ENCODE measurements around the gene KATNA1. TPM values are rescaled to one million over a fixed set of nuclear protein-coding genes. Genes with fewer than 3 reads are reported as not detected.
A peak's percentile ranks its signal among the peaks of the same experiment; 100 is the strongest.

The KATNA1 gene
- total and polyA plus RNA-seq, 2 experiments from 2014 or later: 19.1 to 21.4 TPM

- Histone ChIP-seq H3K9me2 (ENCODE audit: insufficient read depth) (no peaks in the 10 kb centered on the region), H3K36me3 (ENCODE audit: insufficient read depth) (no peaks in the 10 kb centered on the region), H3F3A (replicated peaks; ENCODE audit: low read depth) (no peaks in the 10 kb centered on the region), H3K4me2 (no peak overlapping the region), H4K20me1 (replicated peaks; ENCODE audit: insufficient read depth) (peaks cover 9% of the 10 kb centered on the region; the same call in 1 of the 2 replicates), H3K4me1 (ENCODE audit: insufficient read depth) (no peaks in the 10 kb centered on the region), H3K27me3 (ENCODE audit: insufficient read depth) (no peaks in the 10 kb centered on the region), H3K79me2 (replicated peaks; ENCODE audit: insufficient read depth) (no peaks in the 10 kb centered on the region; the same call in 1 of the 2 replicates), H2AFZ (no peak overlapping the region), H3K4me3 (no peak overlapping the region), H3K27ac (ENCODE audit: low read depth) (no peak overlapping the region)
- no peaks in the 10 kb centered on the region for H3K27me3 Mint-ChIP-seq (ENCODE audit: insufficient read depth, low read depth, poor library complexity)
- TF ChIP-seq JUNB (IDR thresholded peaks at IDR 0.05; ENCODE audit: unreplicated experiment) (no peak), CREB1 (CRISPR knock-in tag; IDR thresholded peaks at IDR 0.05; ENCODE audit: low read depth) (no peak), EZH2phosphoT487 (IDR thresholded peaks at IDR 0.05; ENCODE audit: unreplicated experiment) (no peak), ZNF331 (CRISPR knock-in tag; IDR thresholded peaks at IDR 0.05; ENCODE audit: low read depth) (no peak), ETS1 (IDR thresholded peaks at IDR 0.05) (no peak), POLR2AphosphoS5 (IDR thresholded peaks at IDR 0.05; ENCODE audit: low read depth) (no peak), NANOG (IDR thresholded peaks at IDR 0.05; ENCODE audit: borderline replicate concordance) (no peak)
- DNase-seq (ENCODE audit: low spot score) (no peak), ATAC-seq (no peak)
- H3K4me3 Mint-ChIP-seq: no peak overlapping the region
- H3K36me3 Mint-ChIP-seq (ENCODE audit: low read depth): peaks cover 3% of the 10 kb centered on the region
- H3K9me3 Mint-ChIP-seq: no peaks in the 10 kb centered on the region
- no peaks in the 10 kb centered on the region for H3K4me1 Mint-ChIP-seq
- no peak overlapping the region for H3K27ac Mint-ChIP-seq
Measured at GRCh38 chr6:149634315-149634714, 14.2 kb downstream of the KATNA1 start.

GRCh38 chr6:149628875-149629510, 19.5 kb downstream of the KATNA1 start:
- no peaks in the 10 kb centered on the region for H3K27me3 Mint-ChIP-seq (ENCODE audit: insufficient read depth, low read depth, poor library complexity)
- H3K9me3 Mint-ChIP-seq: no peaks in the 10 kb centered on the region; the same call in 2 of the 3 replicates
- Histone ChIP-seq H3K4me3 (no peak overlapping the region), H3K4me2 (no peak overlapping the region), H4K20me1 (replicated peaks; ENCODE audit: insufficient read depth) (0 out of 2 replicates have a peak, but pooled peaks cover 3% of the 10 kb centered on the region), H3F3A (replicated peaks; ENCODE audit: low read depth) (no peaks in the 10 kb centered on the region), H3K27me3 (ENCODE audit: insufficient read depth) (no peaks in the 10 kb centered on the region), H3K36me3 (ENCODE audit: insufficient read depth) (no peaks in the 10 kb centered on the region), H3K27ac (ENCODE audit: low read depth) (0 out of 2 replicates have a peak overlapping the region, but pooled peaks have one; percentile 45), H3K79me2 (replicated peaks; ENCODE audit: insufficient read depth) (no peaks in the 10 kb centered on the region), H3K4me1 (ENCODE audit: insufficient read depth) (no peaks in the 10 kb centered on the region), H3K9me2 (ENCODE audit: insufficient read depth) (no peaks in the 10 kb centered on the region), H2AFZ (no peak overlapping the region)
- DNase-seq (ENCODE audit: low spot score): no peak
- H3K4me1 Mint-ChIP-seq: no peaks in the 10 kb centered on the region
- peaks cover 8% of the 10 kb centered on the region; the same call in 2 of the 3 replicates for H3K36me3 Mint-ChIP-seq (ENCODE audit: low read depth)
- no peak overlapping the region for H3K4me3 Mint-ChIP-seq
- H3K27ac Mint-ChIP-seq: peak overlapping the region; percentile 15; the same call in 1 of the 2 replicates
- ATAC-seq: no peak
- TF ChIP-seq ZNF331 (CRISPR knock-in tag; IDR thresholded peaks at IDR 0.05; ENCODE audit: low read depth): no peak
- no peak for TF ChIP-seq ZNF114 (CRISPR knock-in tag; IDR thresholded peaks at IDR 0.05)
- no peak for TF ChIP-seq JUNB (IDR thresholded peaks at IDR 0.05; ENCODE audit: unreplicated experiment)
- TF ChIP-seq EZH2phosphoT487 (IDR thresholded peaks at IDR 0.05; ENCODE audit: unreplicated experiment): no peak
- no peak for TF ChIP-seq STAT1 (IDR thresholded peaks at IDR 0.05; ENCODE audit: unreplicated experiment)
- TF ChIP-seq ZNF462 (CRISPR knock-in tag; IDR thresholded peaks at IDR 0.05): no peak
- no peak for TF ChIP-seq ETS1 (IDR thresholded peaks at IDR 0.05)
- TF ChIP-seq POLR2AphosphoS5 (IDR thresholded peaks at IDR 0.05; ENCODE audit: low read depth): no peak
